ENCODE data around the gene MAP1LC3A.

MAP1LC3A gene

DNA sequence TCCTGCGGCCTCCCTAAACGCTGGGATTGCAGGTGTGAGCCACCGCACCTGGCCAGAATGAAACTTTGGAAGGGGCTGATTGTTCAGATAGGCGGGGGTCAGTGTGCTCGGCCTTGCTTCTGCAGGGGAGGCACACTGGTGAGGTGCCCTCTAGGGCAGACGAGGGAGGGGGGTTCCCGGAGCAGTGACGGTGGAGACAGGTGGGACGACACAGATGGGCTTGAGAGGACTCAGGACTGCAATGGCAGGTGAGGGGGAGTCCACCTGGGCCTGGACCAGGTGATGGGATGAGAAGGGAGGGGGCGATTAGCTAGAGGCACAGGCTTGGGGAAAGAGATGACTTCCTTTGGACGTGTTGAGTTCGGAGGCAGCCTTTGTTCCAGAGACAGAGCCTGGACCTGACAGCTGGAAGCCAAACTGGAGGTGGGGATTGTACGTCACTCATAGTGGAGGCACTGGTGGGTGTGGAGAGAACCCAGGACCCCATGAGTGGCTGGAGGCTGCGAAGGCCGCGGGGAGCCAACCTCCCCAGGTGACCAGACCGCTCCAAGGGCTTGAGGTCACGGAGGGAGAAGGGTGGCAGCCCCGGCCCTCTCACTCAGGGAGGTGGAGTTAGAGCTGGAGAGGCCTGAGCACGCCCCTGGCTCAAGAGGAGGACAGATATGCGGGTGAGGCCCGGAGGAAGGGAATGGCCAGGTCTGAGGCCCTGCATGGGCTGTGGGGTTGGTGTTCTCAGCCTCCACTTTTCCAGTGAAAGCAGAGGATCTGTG, 10.5 kb upstream of the MAP1LC3A start:
- no peak for DNase-seq (ENCODE audit: low read depth, low spot score)
- Histone ChIP-seq H3K36me3 (ENCODE audit: insufficient read depth, low read length) (no peaks in the 10 kb centered on the region), H3K27ac (no peak overlapping the region), H3K9me3 (ENCODE audit: low read depth, low read length) (no peaks in the 10 kb centered on the region), H3K9ac (ENCODE audit: insufficient read length) (no peak overlapping the region), H3K4me3 (no peak overlapping the region)
- TF ChIP-seq FOXP2 (optimal IDR thresholded peaks at IDR 0.05; ENCODE audit: control extremely low read depth, extremely low read length, insufficient read depth) (no peak), EZH2 (IDR thresholded peaks at IDR 0.05) (no peak), POLR2AphosphoS5 (IDR thresholded peaks at IDR 0.05; ENCODE audit: borderline replicate concordance, low read depth, low read length) (no peak)

DNA sequence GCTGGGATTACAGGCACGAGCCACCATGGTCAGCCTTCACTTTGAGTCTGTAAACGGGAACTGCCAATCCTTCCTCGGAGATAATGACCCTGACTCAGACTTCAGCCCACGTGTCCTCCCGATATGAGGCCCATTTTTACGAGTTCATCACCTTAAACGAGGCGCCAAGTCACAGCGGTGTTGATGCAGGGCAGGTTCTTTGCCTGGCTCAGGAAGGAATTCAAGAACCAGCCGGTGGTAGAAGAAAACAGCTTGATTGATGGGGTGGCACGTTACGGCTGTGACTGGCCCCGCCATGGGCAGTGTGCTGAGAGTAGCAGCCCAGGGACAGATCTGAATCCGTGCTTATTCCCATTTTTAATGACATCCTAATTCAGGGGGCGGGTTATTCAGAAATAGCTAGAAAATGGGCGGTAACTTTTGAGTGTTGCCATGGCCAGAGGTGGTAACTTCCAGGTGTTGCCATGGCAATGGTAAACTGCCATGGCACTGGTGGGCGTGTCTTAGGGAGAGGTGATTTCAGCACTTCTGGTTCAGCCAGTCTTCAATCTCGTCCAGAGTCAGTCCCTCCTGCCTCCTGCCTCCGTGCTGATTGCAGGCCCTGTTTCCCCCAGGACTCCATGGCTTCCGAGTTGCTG, 9.1 kb upstream of the MAP1LC3A start:
- no peak for TF ChIP-seq FOXP2 (optimal IDR thresholded peaks at IDR 0.05; ENCODE audit: control extremely low read depth, extremely low read length, insufficient read depth)
- TF ChIP-seq EZH2 (IDR thresholded peaks at IDR 0.05): no peak
- TF ChIP-seq POLR2AphosphoS5 (IDR thresholded peaks at IDR 0.05; ENCODE audit: borderline replicate concordance, low read depth, low read length): no peak
- DNase-seq (ENCODE audit: low read depth, low spot score): no peak
- Histone ChIP-seq H3K9ac (ENCODE audit: insufficient read length) (no peak overlapping the region), H3K9me3 (ENCODE audit: low read depth, low read length) (no peaks in the 10 kb centered on the region), H3K4me3 (no peak overlapping the region), H3K36me3 (ENCODE audit: insufficient read depth, low read length) (no peaks in the 10 kb centered on the region), H3K27ac (no peak overlapping the region)

DNA sequence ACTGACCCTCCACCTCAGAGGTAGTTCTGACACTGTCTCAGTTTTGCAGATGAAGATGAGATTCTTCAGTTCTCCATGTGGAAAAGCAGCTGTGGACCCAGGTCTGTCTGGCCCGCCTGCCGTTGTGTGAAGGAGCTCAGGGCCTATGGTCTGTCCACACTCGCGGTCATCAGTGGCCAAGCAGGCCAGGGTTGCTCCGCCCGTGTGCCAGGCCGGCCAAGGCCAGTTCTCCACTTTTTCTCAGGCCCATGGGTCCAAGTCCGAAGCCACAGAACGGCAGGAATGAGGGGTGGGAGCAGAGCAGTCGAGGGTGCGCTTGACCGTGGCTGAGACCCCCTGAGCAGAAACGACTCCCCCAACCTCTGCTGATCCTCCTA, 8.6 kb upstream of the MAP1LC3A start:
- H3K9me3 ChIP-seq (ENCODE audit: low read depth, low read length): no peaks in the 10 kb centered on the region
- no peak for TF ChIP-seq EZH2 (IDR thresholded peaks at IDR 0.05)
- TF ChIP-seq POLR2AphosphoS5 (IDR thresholded peaks at IDR 0.05; ENCODE audit: borderline replicate concordance, low read depth, low read length): no peak
- TF ChIP-seq FOXP2 (optimal IDR thresholded peaks at IDR 0.05; ENCODE audit: control extremely low read depth, extremely low read length, insufficient read depth): no peak
- H3K4me3 ChIP-seq: no peak overlapping the region
- no peak for DNase-seq (ENCODE audit: low read depth, low spot score)
- no peaks in the 10 kb centered on the region for H3K36me3 ChIP-seq (ENCODE audit: insufficient read depth, low read length)
- no peak overlapping the region for H3K27ac ChIP-seq
- no peak overlapping the region for H3K9ac ChIP-seq (ENCODE audit: insufficient read length)

DNA sequence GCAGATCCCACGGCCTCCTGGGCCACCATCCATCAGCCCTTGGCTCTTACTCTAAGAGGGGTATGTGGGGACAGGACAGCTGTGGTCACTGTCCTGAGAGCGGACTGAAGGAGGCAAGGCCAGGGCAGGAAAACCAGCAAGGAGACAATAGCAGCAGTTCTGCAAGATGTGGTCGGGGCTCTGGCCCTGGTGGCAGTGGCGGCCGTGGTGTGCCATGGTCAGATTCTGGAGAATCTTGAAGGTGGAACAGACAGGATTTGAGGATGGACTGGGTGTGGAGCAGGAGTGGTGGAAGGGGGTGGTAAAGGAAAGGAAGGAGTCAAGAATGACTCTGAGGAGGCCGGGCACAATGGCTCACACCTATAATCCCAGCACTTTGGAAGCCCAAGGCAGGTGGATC, 5.9 kb upstream of the MAP1LC3A start:
- Histone ChIP-seq H3K9me3 (ENCODE audit: low read depth, low read length) (no peaks in the 10 kb centered on the region), H3K9ac (ENCODE audit: insufficient read length) (no peak overlapping the region), H3K27ac (no peak overlapping the region), H3K36me3 (ENCODE audit: insufficient read depth, low read length) (no peaks in the 10 kb centered on the region), H3K4me3 (no peak overlapping the region)
- no peak for DNase-seq (ENCODE audit: low read depth, low spot score)
- no peak for TF ChIP-seq POLR2AphosphoS5 (IDR thresholded peaks at IDR 0.05; ENCODE audit: borderline replicate concordance, low read depth, low read length)
- no peak for TF ChIP-seq EZH2 (IDR thresholded peaks at IDR 0.05)
- TF ChIP-seq FOXP2 (optimal IDR thresholded peaks at IDR 0.05; ENCODE audit: control extremely low read depth, extremely low read length, insufficient read depth): no peak

DNA sequence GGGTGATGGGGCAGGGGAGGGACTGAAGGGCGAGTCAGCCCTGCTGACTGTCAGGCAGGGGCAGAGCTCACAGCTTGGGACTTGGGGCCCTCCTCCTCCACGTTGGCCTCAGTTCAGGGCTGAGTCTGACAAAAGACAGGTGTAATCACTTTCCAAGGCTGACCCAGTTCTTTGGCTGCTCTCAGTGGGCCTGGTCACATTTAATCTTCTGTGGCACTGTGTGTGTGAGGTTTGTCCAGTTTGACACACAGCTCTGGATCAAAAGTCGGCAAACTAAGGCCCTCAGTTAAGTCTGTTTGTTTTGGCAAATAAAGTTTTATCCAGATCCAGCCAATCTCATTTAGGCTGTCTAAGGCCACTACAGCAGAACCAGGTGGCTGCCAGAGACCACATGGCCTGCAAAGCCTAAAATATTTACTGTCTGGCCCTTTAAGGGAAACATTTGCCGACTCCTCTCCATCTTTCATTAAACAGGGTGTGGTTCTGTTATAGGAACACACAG, 5.1 kb upstream of the MAP1LC3A start:
- Histone ChIP-seq H3K36me3 (ENCODE audit: insufficient read depth, low read length) (no peaks in the 10 kb centered on the region), H3K9ac (ENCODE audit: insufficient read length) (no peak overlapping the region), H3K9me3 (ENCODE audit: low read depth, low read length) (no peaks in the 10 kb centered on the region), H3K4me3 (no peak overlapping the region), H3K27ac (no peak overlapping the region)
- DNase-seq (ENCODE audit: low read depth, low spot score): no peak
- no peak for TF ChIP-seq POLR2AphosphoS5 (IDR thresholded peaks at IDR 0.05; ENCODE audit: borderline replicate concordance, low read depth, low read length)
- no peak for TF ChIP-seq EZH2 (IDR thresholded peaks at IDR 0.05)
- no peak for TF ChIP-seq FOXP2 (optimal IDR thresholded peaks at IDR 0.05; ENCODE audit: control extremely low read depth, extremely low read length, insufficient read depth)

DNA sequence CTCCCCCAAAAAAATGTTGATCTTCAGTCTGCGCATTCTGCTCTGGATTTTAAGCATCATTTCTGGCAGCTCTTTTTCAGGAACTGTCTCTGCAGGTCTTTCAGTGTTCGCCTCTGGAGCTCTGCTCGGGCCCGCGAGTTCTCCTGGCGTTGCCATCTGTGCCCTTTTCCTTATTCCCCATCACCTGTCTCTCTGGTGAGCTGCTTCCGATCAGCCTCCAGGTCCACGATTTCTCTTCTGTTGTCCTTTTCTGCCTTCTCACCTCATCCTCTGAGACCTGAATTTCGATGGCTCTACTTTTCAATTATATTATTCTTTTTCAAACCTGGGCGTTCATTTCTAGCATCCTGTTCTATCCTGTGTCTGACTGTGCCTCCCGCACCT, 590 bp upstream of the MAP1LC3A start:
- DNase-seq (ENCODE audit: low read depth, low spot score): no peak
- no peaks in the 10 kb centered on the region for H3K36me3 ChIP-seq (ENCODE audit: insufficient read depth, low read length)
- H3K9me3 ChIP-seq (ENCODE audit: low read depth, low read length): no peaks in the 10 kb centered on the region
- no peak overlapping the region; the same call in 1 of the 2 replicates for H3K4me3 ChIP-seq
- TF ChIP-seq POLR2AphosphoS5 (IDR thresholded peaks at IDR 0.05; ENCODE audit: borderline replicate concordance, low read depth, low read length): no peak
- TF ChIP-seq EZH2 (IDR thresholded peaks at IDR 0.05): no peak
- no peak for TF ChIP-seq FOXP2 (optimal IDR thresholded peaks at IDR 0.05; ENCODE audit: control extremely low read depth, extremely low read length, insufficient read depth)
- no peak overlapping the region for H3K27ac ChIP-seq
- H3K9ac ChIP-seq (ENCODE audit: insufficient read length): no peak overlapping the region

DNA sequence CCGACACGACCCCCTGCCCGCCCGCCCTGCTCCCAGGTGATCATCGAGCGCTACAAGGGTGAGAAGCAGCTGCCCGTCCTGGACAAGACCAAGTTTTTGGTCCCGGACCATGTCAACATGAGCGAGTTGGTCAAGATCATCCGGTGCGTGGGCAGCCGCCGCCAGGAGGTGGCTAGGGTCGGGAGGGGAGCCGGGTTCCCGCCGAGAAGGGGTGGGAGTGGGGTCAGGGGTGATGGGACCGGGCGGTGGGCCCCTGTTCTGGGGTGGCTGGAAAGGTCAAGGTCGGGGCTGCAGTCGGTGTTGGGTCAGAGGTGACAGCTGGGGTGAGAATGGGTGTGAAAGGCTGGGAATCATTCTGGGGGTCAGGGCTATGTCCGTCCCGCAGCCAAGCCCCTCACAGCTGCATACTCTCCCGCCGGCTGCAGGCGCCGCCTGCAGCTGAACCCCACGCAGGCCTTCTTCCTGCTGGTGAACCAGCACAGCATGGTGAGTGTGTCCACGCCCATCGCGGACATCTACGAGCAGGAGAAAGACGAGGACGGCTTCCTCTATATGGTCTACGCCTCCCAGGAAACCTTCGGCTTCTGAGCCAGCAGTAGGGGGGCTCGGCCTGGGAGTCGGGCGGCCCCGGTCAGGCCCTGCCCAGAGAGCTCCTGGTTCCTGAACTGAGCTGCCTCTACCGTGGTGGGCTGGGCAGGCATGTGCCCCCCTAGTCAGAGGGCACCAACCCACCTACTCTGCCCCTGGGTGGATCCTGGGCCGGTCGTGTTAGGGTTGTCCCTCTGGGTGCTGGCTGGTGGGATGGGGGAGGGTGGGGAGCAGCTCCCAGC, 1.0 kb downstream of the MAP1LC3A start:
- Histone ChIP-seq H3K9ac (ENCODE audit: insufficient read length) (no peak overlapping the region), H3K4me3 (no peak overlapping the region), H3K27ac (no peak overlapping the region), H3K36me3 (ENCODE audit: insufficient read depth, low read length) (no peaks in the 10 kb centered on the region), H3K9me3 (ENCODE audit: low read depth, low read length) (no peaks in the 10 kb centered on the region)
- TF ChIP-seq EZH2 (IDR thresholded peaks at IDR 0.05) (no peak), FOXP2 (optimal IDR thresholded peaks at IDR 0.05; ENCODE audit: control extremely low read depth, extremely low read length, insufficient read depth) (no peak)
- no peak for DNase-seq (ENCODE audit: low read depth, low spot score)

DNA sequence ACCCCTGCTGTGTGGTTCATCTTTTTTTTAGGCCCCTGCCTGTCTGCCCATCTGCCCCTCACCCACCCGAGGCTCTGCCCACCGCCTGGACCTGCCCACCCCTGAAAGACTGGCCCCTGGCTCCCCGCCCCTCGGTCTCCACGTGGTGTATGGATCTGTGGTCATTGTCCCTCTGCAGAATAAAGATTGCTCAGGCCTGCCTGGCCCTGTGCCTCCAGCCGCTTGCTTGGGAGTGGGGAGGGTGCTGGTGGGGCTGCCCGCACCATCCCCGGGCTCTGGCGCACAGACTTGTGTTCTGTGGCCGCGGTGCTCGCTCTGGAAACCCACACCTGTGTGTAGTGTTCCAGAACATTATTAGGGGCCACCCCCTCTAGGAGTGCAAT, 1.6 kb downstream of the MAP1LC3A start:
- H3K9ac ChIP-seq (ENCODE audit: insufficient read length): no peak overlapping the region
- H3K4me3 ChIP-seq: no peak overlapping the region
- DNase-seq (ENCODE audit: low read depth, low spot score): no peak
- no peaks in the 10 kb centered on the region for H3K36me3 ChIP-seq (ENCODE audit: insufficient read depth, low read length)
- TF ChIP-seq POLR2AphosphoS5 (IDR thresholded peaks at IDR 0.05; ENCODE audit: borderline replicate concordance, low read depth, low read length) (no peak), FOXP2 (optimal IDR thresholded peaks at IDR 0.05; ENCODE audit: control extremely low read depth, extremely low read length, insufficient read depth) (no peak), EZH2 (IDR thresholded peaks at IDR 0.05) (no peak)
- H3K27ac ChIP-seq: no peak overlapping the region
- H3K9me3 ChIP-seq (ENCODE audit: low read depth, low read length): no peaks in the 10 kb centered on the region
